Stimulated activated CD8-positive, alpha-beta memory T cell treated with anti-CD3 and anti-CD28 coated beads, Interleukin-4, amount 100 ng/mL, for 24 hours (primary cell): ENCODE measurements around the gene ERBB4.

Experiments
- DNase-seq: peaks from one replicate; pipeline ENCODE4 v3.0.0-alpha.2; 2020; ENCODE audit warnings: low read depth

ERBB4 gene

GRCh38 chr2:211903961-211904360 lies 634.6 kb downstream of the ERBB4 start:
- DNase-seq, result no peak

DNA sequence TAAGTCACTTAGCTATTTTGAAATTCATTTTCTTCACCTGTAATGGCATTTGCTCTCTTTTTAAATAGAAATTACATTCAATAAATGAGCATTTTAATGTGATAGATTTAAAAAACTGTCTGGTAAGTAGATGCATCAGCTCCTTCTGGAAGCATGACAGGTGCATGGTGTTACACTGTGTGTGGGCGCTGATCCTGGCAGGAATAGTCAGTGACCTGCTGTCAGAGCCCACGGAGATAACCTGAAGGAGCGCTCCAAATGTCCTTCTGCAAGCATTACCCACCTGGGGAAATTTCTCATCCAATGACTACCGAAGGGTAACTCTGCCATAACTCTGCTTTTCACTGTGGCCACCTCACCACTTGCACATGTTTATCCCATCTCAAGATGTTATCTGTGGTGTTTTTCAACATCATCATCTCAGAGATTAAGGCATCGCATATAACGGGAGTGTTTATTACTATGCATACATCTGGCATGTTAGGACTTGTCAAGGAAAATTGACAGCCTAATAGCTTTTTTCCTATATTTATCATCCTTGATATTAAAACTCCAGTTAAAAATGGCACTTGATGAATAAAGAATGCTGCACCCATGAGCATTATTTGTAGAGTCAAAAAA lies 637.3 kb downstream of the ERBB4 start:
- DNase-seq, result no peak

GRCh38 chr2:211900518-211900917 lies 638.1 kb downstream of the ERBB4 start:
- DNase-seq, result no peak

DNA sequence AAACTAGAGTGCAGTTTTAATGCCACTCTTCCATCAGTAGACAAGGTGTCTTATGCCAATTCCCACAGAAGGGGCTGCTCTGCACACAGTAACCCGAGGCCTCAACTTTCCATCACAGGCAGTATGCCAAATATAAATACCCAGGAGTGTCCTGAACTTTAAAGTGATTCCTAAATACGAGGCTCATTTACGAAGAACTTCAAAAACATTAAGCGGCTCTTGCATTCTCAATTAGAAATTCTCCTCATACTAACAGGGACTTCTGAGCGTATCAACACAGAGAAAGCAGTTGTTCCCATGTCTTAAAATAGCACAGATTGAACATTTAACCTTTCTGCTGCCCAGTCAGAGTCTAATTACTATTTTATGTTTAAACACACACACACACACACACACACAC lies 638.6 kb downstream of the ERBB4 start:
- DNase-seq, result no peak

GRCh38 chr2:211898702-211899101 lies 639.9 kb downstream of the ERBB4 start:
- no peak for DNase-seq

DNA sequence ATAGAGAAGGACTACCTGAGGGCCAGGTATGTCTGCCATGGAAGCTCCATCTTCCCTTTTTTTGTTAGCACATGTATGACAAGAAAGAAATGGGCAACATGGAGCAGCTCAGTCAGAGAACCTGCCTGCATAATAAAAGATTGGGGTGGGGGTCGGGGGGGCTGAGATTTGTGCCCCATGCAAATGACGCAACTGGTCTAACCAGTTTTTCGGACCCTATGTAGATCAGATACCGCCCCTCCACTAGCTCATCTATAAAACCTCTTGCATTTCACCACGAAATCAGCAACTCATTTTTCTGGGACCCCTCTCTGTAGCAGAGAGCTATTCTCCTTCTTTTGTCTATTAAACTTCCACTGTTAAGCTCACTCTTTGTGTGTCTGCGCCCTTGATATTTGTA lies 657.2 kb downstream of the ERBB4 start:
- DNase-seq, result no peak

- no peak for DNase-seq
Observed at GRCh38 chr2:211879323-211879722, 659.3 kb downstream of the ERBB4 start.

- no peak for DNase-seq
Observed at GRCh38 chr2:211877061-211877460, 661.5 kb downstream of the ERBB4 start.

GRCh38 chr2:211875488-211875887 lies 663.1 kb downstream of the ERBB4 start:
- no peak for DNase-seq

GRCh38 chr2:211868996-211869533 lies 669.5 kb downstream of the ERBB4 start:
- no peak for DNase-seq

GRCh38 chr2:211867845-211868451 lies 670.7 kb downstream of the ERBB4 start:
- DNase-seq, result no peak

DNA sequence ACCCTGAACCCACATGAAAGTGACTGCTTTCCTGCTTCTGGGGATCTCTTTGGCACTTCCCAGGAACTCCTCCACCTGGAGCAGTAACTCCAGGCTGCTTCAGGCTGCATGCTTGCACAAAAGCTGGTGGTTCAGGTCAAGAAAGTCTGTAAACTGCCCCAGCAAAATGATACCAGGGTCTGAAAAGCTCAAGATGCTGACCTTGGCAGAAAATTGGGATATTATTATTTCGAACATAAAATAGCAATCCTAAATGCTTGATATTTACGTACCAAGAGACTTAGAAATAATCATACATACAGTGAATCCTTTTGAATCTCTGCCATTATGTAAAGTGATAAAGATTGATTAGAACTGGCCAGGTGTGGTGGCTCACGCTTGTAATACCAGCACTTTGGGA lies 674.3 kb downstream of the ERBB4 start:
- no peak for DNase-seq

GRCh38 chr2:211860224-211860623 lies 678.4 kb downstream of the ERBB4 start:
- DNase-seq, result no peak

- DNase-seq, result no peak
Observed at GRCh38 chr2:211854832-211855231, 683.8 kb downstream of the ERBB4 start.

GRCh38 chr2:211846714-211847113 lies 691.9 kb downstream of the ERBB4 start:
- DNase-seq, result no peak

GRCh38 chr2:211846036-211846400 lies 692.6 kb downstream of the ERBB4 start:
- no peak for DNase-seq

DNA sequence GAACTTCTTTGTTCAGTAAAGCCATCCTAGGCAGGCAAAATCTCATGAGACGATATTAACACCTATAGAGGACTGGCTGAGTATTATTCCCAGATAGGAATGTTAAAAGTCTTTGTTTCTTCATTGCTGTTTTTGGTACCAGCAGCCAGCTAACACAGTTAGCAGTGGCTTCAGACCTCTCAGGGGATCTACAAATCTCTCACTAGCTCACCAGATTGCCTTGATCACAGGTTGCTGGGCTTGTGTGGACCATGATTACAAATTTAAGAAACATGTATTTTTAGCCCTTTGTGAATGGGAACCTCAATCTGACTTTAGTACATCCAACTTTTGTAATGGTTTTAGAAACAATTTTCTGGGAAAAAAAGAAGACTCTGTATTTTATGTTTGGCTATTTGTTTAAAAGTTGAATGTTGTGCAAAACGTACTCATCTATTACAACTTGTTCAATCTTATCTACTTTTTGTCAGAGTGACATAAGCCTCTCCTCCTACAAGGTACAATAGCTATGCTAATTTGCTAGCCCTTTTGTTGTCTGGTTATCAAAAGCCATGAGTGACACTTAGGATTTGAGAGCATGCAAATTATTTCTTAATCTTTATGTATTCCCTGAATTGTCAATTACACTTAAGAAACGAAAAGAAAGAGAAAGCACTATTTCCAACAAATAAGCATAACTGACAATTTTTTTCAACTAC lies 693.1 kb downstream of the ERBB4 start:
- DNase-seq, result no peak

DNA sequence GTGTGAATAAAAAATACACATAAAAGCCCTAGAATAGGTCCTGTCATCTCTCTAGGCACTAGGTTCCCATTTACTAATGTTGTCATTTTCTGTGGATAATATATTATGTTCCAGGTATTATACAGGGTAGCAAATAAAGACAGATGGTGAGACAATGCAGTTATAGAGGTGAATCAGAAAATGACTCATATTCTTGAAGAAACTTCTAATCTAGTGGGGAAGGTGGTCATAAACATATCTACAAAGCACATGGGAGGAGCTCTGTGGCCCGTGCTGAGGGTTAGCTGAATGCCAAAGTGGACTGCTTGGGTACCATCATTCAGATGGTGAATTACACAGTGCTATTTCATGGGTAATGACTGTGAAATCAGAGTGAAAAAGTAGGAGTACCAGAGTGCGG lies 700.9 kb downstream of the ERBB4 start:
- DNase-seq, result no peak

GRCh38 chr2:211837206-211837605 lies 701.4 kb downstream of the ERBB4 start:
- DNase-seq, result no peak

GRCh38 chr2:211836409-211836808 lies 702.2 kb downstream of the ERBB4 start:
- DNase-seq, result no peak

- DNase-seq, result no peak
Observed at GRCh38 chr2:211835695-211836094, 702.9 kb downstream of the ERBB4 start.

DNA sequence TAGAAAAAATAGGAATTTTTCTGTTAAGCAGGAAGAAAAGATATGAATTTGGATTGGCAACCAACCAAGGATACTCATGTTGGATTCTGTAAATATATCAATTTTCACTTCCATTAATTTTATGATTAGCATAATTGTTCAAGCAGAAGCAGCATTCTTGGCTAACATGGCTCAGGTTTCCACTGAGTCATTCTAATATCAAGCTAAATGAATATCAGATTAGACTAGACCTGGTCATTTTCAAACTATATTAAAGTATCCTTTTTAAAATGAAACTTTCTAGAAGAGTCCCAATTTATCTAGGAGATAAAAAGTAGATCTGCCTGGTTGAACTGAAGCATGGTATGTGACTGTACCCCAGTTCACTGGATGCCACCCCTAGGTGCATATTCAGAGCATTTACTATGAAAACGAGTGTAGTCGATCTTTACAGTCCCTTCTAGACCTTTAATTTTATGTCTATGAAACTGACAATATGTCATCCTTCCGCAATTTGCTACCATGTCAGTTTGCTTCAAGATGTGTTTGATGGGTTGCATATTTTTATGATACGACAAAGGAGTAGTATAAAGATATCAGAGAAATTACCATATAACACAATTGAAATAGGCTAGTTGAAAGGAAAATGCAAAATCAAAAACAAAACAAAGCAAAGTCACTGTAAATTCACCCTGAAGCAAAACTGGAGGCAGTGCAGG lies 704.9 kb downstream of the ERBB4 start:
- DNase-seq, result no peak

- DNase-seq, result no peak
Observed at GRCh38 chr2:211829725-211830124, 708.9 kb downstream of the ERBB4 start.
